LoVo (cell line): ENCODE results near the gene FCAR.
"Not testable (repeated sequence)": the region's sequence is repeated elsewhere in the genome, so short reads cannot be mapped to it uniquely, and the experiment has no call there.

Experiments
- DNase-seq: peaks from one replicate; pipeline ENCODE4 v3.0.0-alpha.2; 2016; ENCODE audit warnings: low spot score

Gene FCAR

DNA sequence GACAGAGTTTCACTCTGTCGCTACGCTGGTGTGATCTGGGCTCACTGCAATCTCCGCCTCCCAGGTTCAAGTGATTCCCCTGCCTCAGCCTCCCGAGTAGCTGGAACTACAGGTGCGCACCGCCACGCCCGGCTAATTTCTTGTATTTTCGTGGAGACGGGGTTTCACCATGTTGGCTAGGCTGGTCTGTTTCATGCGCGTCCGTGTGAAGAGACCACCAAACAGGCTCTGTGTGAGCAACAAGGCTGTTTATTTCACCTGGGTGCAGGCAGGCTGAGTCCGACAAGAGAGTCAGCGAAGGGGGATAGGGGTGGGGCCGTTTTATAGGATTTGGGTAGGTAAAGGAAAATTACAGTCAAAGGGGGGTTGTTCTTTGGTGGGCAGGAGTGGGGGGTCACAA, 20.1 kb downstream of the FCAR start:
- DNase-seq = not testable (repeated sequence)

DNA sequence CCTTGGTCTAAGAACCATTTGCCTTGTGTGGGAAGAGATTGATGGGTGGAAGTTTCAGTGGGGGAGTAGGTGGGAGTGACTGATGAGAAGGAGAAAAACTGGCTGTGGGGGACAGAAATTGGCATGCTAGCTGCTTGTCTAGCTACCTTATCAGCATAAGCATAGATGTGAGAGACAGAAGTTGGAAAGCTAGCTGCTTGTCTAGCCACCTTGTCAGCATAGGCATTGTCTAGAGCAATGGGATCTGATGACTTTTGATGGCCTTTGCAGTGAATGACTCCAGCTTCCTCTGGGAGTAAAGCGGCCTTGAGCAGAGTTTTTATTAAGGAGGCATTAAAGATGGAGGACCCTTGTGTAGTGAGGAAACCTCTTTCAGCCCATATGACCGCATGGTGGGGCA, 22.0 kb downstream of the FCAR start:
- no peak for DNase-seq

DNA sequence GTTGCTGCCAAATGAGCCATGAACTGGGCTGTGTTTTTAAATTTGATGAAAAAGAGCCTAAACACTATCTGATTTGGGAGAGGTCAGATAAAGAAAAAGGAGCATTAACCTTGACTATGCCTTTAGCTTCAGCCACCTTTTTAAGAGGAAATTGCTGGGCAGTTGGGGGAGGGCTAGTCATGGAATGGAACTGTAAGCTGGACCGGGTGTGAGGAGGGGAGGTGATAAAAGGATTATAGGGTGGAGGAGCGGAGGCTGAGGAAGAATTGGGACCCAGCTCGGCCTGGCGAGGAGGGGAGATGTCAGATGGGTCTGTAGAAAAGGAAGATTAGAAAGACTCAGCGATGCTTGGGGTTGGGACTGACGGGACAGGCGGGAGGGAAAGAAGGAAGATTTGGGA, 24.6 kb downstream of the FCAR start:
- DNase-seq = not testable (repeated sequence)

DNA sequence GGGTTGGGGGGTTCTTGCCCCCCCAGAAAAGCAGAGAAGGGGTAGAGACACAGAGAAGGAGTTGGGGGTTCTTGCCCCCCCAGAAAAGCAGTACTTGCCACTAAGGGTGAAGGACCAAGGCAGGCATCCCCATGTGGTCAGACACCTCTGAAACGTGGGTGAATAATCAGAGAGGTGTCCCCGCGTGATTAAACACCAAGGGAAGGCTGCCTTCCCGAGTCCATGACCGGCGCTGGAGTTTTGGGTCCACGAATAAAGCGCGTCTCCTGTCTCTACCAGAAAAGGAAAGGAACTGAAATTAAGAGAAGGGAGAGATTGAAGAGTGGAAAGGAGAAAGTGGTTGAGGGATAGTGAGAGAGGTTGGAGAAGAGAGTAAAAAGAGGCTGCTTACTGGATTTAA, 25.6 kb downstream of the FCAR start:
- not testable (repeated sequence) for DNase-seq

DNA sequence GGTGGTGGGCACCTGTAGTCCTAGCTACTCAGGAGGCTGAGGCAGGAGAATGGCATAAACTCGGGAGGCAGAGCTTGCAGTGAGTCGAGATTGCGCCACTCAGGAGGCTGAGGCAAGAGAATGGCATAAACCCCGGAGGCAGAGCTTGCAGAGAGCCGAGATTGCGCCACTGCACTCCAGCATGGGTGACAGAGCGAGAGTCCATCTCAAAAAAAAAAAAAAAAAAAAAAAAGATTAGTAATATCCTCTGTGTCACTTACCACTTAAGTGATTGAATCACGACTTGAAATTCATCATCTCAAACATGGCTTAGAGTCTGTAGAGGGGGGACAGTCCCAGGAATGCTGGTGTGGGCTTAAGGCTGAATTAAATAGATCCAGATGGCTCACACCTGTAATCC, 27.1 kb downstream of the FCAR start:
- not testable (repeated sequence) for DNase-seq

DNA sequence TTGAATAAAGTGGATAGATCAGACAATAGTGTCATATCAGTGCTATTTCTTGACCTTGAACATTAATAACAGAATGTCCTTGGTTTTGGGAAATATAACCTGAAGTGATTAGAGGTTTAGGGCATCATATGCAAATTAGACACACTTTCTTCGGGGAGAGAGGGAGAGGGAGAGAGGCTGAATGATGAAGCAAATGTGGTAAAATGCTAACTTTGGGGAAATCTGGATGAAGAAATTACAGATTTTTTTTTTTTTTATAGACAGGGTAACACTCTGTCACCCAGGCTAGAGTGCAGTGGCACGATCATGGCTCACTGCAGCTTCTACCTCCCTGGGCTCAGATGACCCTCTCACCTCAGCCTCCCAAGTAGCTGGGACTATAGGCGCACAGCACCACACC, 28.0 kb downstream of the FCAR start:
- no peak for DNase-seq

DNA sequence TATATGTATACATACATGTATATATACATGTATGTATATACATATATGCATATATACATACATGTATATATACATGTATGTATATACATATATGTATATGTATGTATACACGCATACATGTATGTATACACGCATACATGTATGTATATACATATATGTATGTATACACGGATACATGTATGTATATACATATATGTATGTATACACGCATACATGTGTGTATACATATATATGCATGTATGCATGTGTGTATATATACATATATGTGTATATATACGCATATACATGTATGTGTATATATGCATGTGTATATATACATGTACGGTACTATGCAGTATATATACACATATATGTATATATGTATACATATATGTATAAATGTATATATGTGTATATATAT, 29.3 kb downstream of the FCAR start:
- DNase-seq = no peak

DNA sequence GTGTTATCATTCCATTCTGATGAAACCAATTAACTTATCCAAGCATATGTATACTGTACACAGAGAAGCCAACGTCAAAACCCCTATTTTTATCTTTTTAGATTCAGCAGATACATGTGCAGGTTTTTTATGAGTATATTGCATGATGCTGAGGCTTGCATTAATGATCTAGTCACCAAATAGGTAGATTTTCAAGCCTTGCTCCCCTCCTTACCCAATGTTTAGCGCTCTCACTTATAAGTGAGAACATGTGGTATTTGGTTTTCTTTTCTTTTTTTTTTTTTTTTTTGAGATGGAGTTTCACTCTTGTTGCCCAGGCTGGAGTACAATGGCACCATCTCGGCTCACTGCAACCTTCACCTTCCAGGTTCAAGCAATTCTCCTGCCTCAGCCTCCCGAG, 30.2 kb downstream of the FCAR start:
- DNase-seq = not testable (repeated sequence)

DNA sequence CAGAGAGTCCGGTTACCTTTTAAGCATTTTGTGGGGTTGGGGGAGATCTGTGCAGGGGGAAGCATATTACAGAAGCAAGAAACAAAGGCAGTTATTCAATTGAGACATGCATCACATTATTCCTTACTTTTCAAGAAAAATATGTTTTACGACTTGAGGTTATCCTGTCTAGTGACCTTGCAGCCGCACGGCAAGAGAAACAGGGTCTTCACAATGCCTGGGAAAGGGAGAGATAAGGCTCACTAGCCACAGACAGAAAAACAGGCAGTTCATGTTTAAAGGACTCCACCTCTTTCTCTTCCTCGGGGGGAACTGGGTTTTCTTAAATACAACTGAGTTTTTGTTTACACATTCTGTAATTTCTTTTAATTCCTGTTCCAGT, 31.4 kb downstream of the FCAR start:
- no peak for DNase-seq

DNA sequence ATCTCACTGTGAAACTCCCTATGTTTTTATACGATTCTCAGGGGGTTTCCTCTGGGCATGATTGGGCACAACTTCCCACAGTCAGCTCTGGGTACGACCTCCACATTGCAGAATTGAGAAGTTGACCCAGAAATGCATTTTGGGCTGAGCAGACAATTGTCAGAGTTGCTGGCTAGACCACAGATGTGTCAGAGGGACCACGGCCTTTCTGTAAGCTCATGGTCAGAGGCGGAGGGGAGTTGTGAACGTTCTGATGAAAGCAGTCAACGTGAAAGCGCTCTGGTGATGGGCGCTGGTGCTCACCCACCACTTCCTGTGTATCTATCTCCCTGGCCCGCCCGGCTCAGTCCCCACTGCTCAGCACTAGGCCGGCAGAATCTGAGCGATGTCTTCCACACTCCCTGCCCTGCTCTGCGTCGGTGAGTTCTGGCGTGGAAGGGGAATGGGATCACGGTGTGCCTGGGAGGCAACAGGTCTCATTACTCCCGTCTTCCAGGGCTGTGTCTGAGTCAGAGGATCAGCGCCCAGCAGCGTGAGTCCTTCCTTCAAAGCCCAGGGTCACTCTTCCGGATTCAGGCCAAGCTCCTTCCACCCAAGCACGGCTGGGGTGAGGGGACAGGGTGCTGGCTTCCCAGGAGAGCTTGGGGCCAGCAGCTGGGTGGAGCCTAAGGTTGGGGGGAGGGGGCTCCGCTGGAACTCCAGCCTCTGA, 31.9 kb downstream of the FCAR start, which contains the start of gene NCR1:
TSS of gene NCR1 (plus strand) at position 346 of the 709 bp plus-strand sequence. CDS start at position 386, 40 bp downstream.
- no peak for DNase-seq

DNA sequence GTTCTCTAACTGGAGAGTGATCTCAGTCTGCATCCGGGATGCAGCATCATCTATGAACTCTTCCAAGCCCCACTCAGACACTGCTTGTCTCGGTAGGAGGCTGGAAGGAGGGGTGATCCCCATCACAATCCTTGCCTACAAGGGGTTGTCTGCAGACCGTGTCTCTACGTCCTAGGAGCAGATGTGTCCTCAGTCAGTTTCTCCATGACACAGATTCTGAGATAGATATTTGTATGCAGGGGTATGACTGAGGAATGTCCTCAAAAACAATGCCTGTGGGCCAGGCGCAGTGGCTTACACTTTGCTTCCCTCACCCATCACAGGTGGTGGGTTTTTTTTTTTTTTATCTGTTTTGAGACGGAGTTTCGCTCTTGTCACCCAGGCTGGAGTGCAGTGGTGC, 32.8 kb downstream of the FCAR start:
- no peak for DNase-seq

DNA sequence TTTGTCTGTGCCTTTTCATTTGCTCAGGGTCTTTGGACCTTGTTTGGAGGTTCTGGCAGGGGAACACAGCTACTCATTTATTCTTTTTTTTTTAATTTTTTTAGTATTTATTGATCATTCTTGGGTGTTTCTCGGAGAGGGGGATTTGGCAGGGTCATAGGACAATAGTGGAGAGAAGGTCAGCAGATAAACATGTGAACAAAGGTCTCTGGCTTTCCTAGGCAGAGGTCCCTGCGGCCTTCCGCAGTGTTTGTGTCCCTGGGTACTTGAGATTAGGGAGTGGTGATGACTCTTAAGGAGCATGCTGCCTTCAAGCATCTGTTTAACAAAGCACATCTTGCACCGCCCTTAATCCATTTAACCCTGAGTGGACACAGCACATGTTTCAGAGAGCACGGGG, 33.9 kb downstream of the FCAR start:
- DNase-seq = not testable (repeated sequence)

DNA sequence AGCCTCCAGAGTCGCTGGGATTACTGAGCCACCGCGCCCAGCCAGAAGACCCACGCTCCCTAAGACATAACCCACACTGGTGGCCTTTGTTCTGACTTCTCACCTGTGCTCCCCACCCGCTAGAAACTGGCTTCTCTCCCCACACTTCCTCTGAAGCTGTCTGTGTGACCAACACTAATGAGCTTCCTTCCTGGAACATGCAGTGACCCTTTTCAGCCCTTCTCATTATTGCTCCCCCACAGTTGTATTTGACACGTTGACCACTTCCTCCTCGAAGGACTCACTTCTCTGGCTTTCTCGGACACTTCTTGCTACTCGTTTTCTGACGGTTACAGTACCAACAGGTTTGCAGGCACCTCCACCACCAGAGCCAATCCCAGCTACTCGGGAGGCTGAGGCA, 42.8 kb downstream of the FCAR start:
- DNase-seq = no peak

DNA sequence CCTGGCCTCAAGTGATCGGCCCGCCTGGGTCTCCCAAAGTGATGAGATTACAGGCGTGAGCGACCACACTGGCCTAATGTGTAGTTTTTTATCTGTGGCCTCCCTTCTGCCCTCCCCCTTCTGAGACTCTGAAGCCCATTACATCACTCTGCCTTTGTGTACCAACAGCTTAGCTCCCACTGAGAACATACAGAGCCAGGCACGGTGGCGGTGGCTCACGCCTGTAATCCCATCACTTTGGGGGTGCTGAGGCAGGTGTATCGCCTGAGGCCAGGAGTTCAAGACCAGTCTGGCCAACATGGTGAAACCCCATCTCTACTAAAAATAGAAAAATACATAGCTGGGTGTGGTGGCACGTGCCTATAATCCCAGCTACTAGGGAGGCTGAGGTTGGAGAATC, 44.5 kb downstream of the FCAR start:
- DNase-seq = no peak

DNA sequence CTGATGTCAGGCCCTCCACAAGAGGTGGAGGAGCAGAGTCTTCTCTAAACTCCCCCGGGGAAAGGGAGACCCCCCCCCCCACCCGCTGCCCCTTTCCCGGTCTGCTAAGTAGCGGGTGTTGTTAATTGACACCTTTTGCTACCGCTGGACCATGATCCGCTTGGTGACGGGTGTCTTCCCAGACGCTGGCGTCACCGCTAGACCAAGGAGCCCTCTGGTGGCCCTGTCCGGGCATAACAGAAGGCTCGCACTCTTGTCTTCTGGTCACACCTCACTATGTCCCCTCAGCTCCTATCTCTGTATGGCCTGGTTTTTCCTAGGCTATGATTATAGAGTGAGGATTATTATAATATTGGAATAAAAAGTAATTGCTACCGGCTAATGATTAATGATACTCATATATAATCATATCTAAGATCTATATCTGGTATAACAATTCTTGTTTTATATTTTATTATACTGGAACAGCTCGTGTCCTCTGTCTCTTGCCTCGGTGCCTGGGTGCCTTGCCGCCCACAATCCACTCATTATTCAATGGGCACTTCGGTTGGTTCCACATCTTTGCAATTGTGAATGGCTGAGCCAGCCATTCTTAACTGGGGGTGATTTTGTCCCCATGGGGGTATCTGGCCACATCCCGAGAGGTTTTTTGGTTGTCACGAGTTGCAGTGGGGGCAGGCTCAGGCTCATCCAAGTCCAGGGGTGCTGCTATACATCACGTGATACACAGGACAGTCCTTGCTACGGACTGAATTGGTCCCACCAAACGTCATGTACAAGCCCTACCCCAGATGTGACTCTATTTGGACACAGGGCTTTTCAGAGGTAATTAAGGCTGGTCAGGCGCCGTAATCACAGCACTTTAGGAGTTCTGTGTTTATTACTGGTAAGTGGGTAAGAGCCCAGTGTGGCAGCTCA, 45.9 kb downstream of the FCAR start:
- not testable (repeated sequence) for DNase-seq

DNA sequence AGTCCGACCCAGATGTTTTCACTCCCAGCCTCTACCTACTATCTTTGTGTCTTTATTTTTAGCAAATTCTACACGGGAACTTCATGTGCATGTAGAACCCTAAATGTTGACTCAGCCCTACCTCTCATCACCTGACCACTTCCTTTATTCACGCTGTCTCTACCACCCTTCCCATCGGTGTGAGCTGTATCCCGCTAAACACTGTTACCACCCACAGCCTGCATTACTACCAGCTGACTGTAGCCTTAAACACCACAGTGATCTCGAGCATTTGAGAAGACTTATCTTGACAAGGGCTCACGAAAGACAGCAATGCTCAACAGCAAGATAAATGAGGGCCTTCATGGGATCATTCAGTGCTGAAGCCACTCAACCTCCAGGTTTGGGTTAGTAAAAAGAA, 47.0 kb downstream of the FCAR start:
- DNase-seq = no peak

DNA sequence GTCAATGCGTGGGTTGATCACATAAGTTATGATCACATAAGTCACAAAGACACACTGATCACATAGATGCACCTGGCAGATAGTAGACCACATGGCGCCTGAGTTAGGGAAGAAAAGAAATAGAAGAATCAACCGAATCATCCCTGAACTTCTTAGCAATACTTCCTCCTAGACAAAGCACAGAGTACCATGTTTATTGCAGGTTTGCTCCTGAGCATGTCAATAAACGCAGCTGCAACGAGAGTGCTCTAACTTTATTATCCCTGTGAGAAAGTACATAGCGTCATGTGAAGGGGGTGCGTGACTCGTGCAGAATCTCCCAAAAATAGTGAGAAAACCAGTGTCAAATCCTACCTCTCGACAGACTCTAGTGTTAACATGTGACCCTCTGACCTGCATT, 49.2 kb downstream of the FCAR start:
- no peak for DNase-seq

DNA sequence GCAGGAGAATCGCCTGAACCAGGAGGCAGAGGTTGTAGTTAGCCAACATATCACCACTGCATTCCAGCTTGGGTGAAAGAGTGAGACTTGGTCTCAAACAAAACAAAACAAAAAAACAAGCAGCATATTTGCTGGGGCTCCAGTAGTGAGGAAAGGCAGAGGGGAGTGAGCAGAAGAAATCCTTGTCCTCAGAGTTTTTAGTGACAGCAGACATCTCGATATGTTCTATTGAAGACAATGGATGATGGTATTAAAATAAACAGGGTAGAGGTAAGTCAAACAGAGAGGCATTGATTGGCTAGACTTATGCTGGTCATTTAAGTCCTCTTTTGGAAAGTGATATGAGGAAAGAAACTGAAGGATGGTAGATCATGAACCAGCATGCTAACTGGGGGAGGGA, 54.3 kb downstream of the FCAR start:
- DNase-seq = no peak

DNA sequence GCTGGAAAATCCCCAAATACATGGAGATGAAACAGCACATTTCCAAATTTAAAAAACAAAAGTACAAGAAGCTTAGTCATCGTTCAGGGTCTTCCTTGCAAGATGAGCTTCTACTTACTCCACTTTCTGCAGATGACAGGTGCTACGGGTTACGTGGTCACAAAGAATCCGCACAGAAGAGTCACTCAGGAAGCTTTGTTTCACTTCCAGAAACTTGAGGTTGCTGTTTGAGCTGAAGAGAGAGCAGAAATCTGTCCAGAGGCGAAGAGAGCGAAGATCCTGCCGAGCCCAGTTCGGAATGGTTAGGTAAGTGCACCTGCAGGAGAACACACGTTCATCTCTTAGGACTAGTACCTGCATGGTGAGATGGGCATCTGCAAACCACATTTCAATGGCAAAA, 63.9 kb downstream of the FCAR start:
- no peak for DNase-seq

DNA sequence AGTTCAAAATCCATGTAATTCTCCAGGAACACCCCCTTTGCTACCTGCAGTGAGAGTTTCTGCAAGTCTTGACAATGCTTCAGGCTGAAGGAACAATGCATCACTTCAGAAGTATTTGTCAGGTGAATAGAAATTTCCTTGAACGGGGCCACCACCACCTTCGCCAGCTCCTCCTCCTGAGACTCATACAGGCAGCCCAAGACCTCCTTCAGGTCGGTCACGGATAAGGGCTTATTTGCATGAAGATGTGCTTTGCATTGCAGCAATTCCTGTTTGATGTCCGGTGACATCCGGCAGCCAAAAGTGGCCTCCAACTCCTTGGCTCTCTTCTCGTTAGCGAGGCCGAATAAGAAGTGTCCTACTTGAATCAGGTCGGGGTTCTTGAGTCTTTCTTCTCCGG, 64.9 kb downstream of the FCAR start:
- no peak for DNase-seq

DNA sequence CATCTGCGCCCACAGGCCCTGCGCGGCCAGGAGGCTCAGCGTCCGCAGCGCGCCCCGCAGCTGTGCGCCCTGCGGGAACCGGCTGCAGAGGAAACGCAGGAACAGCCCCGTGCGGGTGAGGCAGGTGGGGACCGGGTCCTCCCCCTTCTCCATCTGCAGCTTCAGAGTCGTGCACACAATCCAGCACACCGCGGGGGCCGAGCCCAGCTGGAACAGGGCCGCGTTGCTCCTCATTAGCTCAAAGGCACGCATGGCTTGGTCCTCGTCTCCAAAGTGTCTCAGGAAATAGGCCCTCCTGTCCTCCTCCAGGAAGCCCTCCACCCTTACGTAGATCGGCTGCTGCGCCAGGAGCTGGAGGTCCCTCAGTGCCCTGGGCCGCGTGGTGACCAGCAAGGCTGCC, 65.5 kb downstream of the FCAR start:
- not testable (repeated sequence) for DNase-seq
